GM18502 (cell line): ENCODE data around the gene MFAP5.

ENCODE experiments used
- ATAC-seq: cut with Tn5 transposase; IDR thresholded peaks from one replicate; pipeline ENCODE4 v1.9.1; 2021; ENCODE audit warnings: mild to moderate bottlenecking; ENCODE audit not compliant: unreplicated experiment, poor library complexity

The MFAP5 gene, protein sequence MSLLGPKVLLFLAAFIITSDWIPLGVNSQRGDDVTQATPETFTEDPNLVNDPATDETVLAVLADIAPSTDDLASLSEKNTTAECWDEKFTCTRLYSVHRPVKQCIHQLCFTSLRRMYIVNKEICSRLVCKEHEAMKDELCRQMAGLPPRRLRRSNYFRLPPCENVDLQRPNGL

DNA sequence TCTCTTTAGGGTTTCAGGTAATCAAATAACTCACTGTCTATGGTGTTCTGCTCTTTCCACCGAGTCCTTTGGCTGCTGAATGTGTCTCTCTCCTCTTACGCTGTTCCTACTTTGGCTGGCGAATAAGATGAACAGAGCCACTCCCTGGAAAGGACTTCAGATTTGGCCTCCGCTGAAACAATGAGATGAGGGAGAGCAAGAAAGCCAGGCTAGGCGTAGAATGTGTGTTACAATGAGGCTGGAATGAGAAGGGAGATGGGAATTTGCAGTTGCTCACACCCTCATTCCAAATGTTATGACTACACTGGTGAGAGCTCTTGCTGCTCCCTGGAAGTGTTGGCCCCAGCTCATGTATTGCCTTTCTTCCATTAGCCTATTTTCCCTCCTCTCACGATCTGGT, at the start of gene MFAP5:
MFAP5 (minus strand) TSS at position 234 of the 400 bp plus-strand sequence. CDS start 722 bp downstream, outside the sequence.
- ATAC-seq, result no peak

DNA sequence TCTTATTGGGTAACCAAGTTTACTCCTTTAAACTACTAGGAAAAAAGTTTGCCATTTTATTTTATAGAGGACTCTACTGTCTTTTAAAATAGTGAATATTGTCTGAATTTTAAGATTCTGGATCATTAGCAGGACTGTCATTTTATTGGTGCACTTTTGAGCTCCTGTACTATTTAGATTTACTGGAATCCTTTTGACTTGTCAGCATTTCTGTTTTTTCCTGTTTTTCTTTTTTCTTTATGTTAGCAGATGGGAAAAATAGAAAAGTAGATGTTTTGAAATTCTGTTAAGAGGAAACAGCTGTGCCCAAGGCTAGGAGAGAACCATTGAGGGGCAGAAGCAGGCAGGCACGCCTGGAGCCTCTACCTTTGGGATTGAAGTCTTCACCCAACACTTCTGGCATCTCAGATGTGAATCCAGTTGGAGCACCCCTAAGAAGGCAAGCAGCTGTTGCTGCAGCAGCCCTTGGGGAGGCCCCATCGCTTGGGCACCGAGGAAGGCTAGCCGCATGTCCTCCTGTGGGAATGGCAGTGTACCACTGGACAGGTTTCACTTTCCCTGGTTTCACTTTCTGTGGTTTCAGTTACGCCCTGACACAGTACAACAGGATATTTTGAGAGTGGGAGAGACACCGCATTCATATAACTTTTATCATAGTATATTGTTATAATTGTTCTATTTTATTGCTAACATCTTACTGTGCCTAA, 46.7 kb upstream of the MFAP5 start:
- ATAC-seq, result no peak

DNA sequence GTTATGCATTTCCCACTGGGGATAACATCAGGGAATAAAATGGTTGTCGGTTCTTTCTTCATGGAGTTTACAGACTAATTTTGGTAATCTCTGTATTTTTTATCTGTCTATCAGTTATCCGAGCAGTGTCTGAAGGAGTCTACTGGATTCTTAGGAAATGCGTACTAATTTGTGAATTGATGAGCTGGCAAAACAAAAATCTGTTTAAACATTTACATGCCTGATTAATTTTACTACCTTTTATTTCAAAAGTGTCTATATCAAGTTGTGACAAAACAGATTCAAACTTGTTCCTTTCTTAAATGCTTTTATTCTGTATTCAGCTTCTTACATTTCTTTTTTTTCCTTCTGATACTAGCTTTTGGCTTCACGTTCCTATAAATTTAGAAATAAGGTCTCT, 39.5 kb upstream of the MFAP5 start:
- ATAC-seq, result no peak

DNA sequence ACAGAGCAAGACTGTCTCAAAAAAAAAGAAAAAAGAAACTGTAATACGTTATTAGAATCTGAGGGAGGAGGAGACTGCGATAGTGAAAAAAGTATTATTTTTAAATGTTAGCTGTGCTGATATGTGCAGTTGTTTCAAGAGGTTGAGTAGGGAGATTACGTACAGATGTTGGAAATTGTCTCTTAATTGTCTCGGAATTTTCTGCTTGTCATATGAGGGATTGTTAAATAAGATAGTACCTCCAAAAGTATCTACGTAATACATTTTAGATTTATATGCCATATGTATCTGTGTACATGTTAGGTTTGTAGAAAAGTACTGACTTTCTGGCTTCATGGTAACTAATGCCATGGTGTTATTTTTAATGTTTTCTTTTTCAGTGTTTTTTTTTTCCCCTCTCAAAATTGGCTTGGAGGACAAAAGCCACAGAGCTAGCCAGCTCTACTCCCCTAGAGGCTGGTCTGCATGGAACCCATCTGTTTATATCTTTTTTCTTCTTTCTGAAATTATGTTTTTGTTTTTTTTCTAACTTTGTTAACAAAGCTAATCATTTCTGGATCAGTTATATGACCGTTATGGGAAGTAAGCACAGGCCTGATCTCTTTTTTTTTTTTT, 38.5 kb upstream of the MFAP5 start:
- no peak for ATAC-seq

DNA sequence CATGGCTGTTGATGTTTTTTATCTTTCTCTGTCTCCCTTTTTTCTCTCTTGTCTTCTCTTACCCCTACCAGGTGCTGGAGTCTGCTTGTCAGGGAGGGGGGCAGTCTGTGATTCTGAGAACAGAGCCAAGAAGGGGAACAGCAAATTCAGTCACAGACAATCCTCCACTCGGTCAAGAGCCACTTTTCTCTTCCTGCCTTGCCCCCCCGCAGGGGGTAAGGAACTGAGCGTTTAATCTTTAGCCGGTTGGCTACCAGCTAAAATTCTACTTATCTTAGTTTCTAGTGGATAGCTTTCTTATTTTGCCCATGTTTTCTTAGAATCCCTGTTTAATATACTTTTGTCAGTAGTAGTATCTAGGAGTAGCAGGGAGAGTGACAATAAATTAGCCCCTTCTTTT, 37.1 kb upstream of the MFAP5 start:
- ATAC-seq, result no peak

DNA sequence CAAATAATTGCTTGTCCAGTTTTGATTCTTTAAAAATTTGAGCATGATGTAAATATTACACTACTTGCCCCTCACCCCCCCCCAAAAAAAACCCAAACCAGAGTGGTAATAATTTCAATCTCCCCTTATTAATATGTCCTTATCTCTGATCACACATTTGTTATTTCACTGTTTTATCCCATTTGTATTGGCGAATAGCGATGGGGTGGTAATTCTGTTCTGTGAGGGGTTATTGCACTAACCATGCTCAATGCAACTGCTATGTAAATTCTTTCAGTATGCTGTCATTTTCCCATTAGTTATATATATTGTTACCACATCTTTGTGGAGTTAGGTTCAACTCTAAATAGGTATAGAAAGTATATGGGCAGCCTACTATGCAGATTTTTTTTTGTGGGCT, 36.3 kb upstream of the MFAP5 start:
- no peak for ATAC-seq

DNA sequence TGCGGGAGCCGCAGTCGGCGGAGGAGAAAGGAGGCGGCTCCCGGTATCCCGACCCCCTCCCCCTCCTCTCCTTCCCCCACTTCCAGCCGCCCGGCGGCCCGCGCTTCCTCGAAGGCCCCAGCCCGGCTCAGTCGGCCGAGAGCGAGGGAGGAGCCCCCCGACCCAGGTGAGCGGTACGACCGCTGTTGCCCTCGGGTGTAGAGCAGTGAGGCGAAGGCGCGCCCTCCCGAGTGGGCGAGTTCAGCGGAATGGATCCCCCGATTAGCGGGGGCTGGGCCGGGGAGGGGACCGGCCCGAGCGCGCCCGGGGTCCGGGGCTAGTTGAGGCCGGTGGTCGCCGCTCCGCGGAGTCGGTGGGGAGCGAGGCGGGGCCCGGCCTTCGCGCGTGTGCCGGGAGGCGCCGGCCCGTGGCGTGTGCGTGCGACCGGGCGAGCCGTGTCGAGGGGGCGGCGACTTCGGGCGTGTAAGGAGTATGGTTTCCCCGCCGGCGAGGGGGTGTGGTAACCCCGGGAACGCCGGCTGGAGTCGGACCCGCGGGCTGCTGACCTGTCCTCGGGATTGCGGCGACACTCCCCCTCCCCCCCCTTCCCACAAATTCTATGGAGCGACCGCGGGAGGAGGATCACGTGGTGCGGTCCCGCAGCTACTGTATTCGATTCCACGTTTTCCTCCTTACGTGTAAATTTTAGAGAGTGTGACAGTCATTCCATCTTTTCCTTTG, 35.7 kb upstream of the MFAP5 start:
- peak; percentile 44 for ATAC-seq

DNA sequence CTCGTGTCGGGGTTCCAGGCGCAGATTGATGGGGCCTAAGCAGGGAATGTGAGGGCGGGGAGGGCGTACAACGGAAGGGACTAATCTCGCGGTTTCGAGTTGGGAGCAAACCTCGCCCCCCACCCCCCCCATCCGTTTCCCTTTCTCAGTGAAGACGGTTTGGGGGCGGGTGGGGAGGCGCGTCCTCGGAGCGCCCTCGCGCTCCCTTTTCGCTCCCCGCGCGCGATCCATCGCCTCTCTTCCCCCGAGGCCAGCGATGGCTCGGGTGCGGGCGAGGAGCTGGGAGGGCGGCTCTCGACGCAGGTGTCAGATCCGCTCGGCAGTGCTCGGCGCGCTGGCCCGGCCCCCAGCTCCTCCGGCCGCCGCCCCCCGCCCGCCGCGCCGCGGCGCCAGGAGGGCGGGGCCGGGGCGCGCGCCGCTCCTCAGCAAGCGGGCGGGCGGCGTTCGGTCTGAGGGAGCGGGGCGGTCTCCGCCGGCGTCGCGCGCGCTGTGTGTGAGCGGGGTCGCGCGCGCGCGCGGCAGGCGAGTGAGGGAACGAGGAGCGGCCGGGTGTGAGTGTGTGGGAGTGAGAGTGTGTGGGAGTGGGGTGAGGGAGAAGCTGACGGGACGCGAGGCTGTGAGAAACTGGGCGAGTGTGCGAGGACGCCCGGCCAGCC, 35.0 kb upstream of the MFAP5 start, which contains the start of gene RIMKLB:
RIMKLB (plus strand) TSS at position 516 of the 656 bp plus-strand sequence. CDS start 15,876 bp downstream, outside the sequence.
- peak; percentile 81 for ATAC-seq

DNA sequence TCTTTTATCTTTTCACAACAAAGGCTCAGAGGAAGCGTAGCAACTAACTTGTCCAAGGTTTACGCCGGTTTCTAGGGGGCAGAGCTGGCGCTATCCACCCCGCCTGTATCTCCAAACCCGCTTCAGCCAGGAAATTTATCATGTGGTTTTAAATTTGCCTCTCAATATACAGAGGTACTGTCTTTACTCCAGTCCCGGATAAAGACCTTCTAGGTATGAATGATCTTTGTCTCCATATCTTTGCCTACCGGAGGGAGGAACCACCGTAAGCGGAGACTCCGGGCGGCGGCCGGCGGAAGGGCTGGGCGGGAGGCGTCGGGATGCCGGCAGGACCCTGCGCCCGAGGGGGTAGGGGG, 34.5 kb upstream of the MFAP5 start:
- peak; percentile 29 for ATAC-seq

DNA sequence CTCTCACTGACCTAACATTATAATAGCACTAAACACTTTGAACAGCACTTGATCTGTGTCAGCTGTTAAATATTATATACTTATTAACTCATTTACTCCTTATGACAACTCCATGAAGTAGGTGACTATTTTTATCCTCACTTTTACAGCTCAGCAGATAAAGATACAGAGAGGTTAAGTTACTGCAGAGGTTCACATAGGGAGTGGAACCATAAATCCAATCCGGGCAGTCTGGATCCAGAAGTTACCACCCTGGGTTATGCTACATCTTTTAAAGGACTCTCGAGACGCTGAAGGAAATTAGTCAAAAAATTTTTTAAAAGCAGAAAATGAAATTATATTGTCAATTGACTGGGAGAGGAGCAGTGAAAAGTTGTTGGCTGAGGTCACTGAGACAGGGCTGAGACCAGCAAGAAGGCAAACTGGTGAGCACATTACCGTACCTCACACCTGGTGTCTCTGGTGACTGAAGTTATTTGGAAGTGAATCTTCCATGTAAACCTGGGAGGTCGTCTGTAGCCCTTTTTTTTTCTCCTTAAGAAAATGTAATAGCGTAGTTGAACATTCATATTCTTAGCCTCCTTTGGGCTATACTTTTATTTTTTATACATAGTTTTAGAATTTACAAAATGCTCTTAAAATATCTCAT, 33.9 kb upstream of the MFAP5 start:
- no peak for ATAC-seq

DNA sequence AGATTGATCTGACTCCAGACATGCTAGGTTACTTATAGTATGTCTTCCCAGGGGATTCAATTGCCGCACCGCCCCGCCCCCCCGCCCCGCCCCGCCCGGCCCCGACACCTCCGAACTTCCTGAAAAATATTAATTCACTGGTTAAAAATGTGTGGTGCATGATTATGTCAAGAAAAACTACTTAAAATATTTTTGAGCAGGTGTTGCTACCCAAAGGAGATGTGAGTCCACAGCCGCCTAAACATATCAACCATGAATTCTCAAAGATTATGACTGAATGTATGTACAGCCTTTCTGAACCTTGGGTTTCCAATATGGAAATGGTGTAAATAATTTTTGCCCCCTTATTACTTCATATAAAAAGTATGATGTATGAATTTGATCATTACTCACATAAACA, 32.5 kb upstream of the MFAP5 start:
- no peak for ATAC-seq

DNA sequence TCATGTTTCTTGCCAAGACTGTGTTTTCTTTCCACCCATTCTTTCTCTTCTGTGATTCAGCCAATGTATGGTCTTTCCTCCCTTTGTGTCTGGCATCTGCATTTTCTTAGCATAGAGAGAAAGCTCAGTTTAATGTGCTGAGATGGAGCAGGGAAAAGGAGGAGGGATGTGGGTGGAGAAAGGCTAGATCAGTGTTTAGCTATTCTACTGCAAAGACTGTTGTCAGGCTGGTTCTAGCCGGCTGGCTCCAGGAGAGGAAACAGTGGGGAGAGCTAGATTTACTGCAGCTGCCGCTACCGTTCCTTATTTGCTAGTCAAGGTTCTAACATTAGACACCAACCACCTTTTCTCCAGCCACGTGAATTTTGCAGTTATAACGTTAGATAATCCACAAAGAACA, 29.9 kb upstream of the MFAP5 start:
- ATAC-seq, result no peak

DNA sequence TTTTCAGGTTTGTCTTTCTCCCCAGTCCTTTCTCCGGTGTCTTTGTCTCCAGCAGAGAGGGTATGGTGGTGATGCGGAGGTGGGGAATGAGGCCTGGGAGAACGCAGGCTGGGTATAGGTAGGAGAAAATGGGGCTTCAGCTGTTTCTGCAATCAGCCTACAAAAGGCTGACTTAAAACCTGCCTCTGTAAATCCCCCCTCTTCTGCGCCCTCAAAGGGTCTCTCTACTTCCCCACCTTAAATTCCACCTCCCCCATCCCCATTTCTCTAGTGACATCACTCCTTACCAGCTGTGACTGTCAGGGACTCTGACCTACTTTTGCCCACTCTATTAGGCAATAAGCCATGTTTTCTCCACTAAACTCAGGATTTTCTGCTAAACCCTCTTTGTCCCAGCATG, 27.1 kb upstream of the MFAP5 start:
- no peak for ATAC-seq

DNA sequence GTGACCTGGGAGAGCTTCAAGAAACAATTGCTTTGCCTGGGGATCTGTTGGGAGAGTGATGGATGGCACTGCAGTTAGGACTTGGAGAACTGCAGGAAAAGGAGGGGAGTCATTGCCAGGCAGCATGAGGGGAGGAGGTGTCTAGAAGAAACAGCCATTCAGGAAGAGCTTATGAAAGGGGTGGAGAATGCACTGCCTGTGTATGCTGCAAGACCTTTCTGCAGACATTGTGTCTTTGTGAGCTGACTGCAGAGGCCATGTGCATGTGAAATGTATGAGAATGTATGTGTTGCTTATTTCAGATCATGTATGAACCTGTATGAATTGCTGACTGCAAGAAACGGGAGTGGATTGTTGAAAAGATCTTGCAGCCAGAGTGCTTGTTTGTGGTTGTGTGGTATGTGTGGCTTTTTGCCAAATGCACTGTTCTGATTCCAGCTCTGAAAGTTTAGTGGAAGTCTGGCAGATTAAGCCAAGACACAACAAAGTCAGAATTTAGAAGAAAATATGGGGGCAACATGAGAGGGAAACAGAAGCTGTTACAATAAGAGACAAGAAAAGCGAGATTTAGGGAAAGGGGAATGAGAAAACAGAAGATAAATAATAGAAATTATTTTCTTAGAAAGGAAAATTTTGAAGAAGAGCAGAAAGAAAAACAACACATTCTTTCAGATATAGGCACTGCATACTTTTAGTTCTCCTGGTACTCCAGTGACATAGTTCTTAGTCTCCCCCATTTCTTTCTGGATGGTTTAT, 25.4 kb upstream of the MFAP5 start:
- no peak for ATAC-seq

DNA sequence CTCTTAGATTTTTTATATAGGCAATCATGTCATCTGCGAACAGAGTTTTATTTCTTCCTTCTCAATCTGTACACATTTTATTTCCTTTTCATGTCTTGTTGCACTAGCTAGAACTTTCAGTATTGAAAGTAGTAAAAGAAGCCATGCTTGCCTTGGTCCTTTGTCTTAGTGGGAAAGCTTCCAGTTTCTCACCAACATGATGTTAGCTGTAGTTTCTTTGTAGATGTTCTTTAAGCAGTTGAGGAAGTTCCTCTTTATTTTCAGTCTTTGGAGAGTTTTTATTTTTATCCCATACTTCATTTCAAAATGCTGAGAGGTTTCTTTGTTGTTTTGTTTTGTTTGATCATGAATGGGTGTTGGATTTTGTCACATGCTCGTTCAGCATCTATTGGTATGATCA, 22.4 kb upstream of the MFAP5 start:
- no peak for ATAC-seq

DNA sequence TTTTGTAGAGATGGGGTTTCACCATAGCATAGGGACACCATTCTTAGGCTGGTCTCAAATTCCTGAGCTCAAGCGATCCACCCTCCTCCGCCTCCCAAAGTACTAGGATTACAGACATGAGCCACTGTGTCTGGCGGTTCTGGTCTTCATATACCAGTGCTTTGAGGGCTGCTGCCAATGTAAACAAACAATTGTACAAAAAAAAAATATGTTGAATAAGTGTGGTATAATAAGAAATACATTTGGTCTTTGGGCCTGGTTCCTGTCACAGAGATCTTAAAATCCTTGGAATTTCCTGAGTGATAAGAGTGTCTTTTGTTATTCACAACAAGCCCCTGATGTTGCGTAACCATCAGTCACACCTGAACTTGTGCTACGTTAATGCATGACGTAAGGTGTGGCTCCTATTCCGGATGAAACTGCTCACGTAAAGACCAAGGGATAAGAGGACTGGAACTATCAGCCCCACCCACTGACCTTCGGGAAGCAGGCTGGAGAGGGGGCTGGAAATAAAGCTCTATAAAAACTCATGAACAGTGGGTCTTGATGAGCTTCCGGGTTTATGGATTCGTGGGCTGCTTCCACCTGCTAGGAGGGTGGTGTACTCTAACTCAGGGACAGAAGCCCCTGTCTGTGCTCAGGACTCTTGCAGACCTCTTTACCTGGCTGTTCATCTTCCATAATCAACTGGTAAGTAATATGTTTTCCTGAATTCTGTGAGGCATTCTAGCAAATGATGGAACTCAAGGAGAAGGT, 18.7 kb upstream of the MFAP5 start:
- no peak for ATAC-seq

DNA sequence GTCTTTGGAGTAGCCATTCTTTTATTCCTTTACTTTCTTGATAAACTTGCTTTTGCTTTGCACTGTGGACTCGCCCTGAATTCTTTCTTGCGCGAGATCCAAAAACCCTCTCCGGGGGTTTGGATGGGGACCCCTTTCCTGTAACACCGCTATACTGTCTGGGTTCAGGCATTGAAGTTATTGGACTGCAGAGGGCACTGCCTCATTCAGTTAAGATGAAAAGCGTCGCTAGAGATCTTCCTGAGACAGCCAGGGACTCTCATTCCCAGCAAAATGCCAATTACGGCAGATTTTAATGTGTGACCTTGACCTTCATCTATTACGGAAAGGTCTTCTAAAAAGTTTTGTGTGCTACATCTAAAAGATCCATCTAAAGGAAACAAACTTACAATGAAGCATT, 17.9 kb upstream of the MFAP5 start:
- ATAC-seq, result no peak

DNA sequence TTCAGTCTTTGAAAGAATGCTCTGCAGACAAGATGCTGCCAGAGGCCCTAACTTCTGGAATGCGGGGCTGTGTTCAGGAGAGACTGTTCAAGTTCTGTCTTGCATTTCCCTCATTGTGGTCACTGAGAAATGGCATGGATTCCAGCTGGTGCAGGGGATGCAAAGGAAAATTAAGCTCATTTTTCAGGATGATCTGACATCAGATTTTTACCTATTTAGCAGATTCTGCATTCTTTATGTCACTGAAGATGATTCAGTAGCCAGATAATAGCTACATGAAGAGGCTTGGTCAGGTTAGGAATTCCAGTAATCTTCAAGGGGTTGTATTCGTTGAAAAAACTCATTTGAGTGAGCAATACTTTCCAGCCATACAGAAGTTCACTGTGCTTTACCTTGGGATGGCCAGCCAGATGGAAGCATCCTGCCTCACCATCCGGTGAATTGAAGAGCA, 16.1 kb upstream of the MFAP5 start:
- no peak for ATAC-seq

DNA sequence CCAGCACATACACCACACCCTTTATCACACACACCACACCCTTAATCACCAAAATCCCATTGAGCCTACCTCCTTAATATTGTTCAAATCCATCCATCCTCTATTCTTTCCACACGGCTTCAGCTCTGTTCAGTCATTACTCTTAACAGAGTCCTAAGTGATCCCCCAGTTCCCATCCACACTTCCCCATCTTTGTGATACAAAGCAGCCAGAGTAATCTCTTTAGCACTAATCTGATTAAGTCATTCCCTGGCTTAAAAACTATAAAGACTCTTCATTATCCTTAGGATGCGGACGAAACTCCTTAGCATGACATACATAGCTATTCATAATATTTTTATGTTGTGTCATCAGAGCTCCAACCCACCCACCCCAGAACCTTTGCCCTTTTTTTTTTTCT, 14.7 kb upstream of the MFAP5 start:
- ATAC-seq, result no peak
